ENCODE measurements around the gene PTPRN2.

DNA sequence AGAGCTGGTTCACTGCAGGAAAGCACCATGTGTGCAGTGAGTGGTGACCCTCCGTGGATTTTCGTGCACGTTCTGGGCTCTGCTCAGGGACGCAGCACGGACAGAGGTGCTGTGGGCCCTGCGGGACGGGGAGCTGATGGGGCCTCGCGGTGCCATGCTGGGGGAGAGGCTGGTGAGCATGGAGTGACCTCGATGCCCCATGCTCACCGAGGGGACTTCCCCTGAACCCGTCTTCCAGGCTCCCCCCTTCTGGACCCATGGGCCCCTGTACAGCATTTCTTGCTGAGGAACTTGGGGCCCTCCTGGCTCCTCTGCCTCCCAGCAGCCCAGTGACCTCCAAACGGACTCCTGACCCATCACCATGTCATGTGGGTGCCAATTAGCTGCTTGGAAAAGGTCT, 997.1 kb downstream of the PTPRN2 start:
- TF ChIP-seq, protein P1, sequence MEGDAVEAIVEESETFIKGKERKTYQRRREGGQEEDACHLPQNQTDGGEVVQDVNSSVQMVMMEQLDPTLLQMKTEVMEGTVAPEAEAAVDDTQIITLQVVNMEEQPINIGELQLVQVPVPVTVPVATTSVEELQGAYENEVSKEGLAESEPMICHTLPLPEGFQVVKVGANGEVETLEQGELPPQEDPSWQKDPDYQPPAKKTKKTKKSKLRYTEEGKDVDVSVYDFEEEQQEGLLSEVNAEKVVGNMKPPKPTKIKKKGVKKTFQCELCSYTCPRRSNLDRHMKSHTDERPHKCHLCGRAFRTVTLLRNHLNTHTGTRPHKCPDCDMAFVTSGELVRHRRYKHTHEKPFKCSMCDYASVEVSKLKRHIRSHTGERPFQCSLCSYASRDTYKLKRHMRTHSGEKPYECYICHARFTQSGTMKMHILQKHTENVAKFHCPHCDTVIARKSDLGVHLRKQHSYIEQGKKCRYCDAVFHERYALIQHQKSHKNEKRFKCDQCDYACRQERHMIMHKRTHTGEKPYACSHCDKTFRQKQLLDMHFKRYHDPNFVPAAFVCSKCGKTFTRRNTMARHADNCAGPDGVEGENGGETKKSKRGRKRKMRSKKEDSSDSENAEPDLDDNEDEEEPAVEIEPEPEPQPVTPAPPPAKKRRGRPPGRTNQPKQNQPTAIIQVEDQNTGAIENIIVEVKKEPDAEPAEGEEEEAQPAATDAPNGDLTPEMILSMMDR (IDR thresholded peaks at IDR 0.05; ENCODE audit: low read depth, low read length) = no peak
- TF ChIP-seq POLR2A (IDR thresholded peaks at IDR 0.05; ENCODE audit: extremely low read depth, insufficient read length) = no peak
- no peak for TF ChIP-seq MYC (IDR thresholded peaks at IDR 0.05; ENCODE audit: low read depth, low read length)
- TF ChIP-seq, protein P2, sequence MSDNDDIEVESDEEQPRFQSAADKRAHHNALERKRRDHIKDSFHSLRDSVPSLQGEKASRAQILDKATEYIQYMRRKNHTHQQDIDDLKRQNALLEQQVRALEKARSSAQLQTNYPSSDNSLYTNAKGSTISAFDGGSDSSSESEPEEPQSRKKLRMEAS (IDR thresholded peaks at IDR 0.05; ENCODE audit: low read depth, low read length) = no peak
